Fibroblast of pulmonary artery (primary cell): ENCODE data around the gene MAPK8.

Experiments used
- DNase-seq: peaks from one replicate; pipeline ENCODE4 v3.0.0-alpha.2; 2010; ENCODE audit warnings: low read depth
- H3K4me3 ChIP-seq: replicated peaks from 2 replicates; pipeline ENCODE4 v1.5.1; 2011; ENCODE audit warnings: low read depth, mild to moderate bottlenecking, control low read depth, low read length, moderate library complexity
- TF ChIP-seq, protein P1 (sequence below): IDR thresholded peaks from 2 replicates; pipeline ENCODE4 v1.5.1; 2011; ENCODE audit warnings: mild to moderate bottlenecking, control low read depth, low read length, inconsistent platforms; ENCODE audit errors: missing control alignments

The MAPK8 gene

DNA sequence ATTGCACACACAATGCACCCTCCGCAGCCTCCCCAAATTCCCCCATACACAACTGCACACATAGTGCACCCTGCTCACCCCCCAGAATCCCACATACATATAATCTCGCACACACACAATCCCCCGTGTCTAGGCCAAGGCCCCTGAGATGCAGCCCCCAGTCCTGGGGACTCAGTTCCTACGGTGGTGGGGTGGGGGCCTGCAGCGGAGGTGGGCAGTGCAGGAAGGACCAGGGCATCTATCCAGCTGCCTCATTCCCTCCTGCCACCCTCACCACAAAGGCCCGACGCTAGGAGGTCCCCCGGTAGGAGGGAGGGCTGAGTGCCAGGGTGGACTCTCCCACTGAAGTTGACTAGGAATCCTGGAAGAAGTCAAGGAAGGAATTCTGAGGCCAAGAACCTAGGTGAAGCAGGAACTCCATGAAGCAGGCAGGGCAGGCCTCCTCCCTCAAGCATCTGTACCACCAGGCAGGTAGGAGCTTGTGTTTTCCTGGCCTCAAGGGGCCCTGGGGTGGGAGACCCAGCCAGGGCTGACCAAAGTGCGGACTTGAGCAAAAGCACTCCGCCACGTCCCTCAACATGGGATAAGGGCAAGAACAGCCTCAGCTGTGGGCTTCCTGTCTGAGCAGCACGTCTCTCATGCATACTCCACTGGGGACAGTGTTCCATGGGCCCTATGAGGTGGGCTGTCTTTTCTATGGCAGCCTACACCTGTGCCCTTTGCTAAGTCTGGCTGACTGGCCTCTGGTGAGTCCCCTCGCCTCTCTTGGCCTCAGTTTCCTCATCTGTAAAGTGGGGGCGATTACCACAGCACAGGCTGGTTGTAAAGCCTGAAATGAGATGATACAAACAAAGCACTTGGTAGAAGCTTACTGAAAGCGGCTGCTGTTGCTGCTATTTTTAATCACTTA, 145.7 kb downstream of the MAPK8 start:
- TF ChIP-seq, protein P1, sequence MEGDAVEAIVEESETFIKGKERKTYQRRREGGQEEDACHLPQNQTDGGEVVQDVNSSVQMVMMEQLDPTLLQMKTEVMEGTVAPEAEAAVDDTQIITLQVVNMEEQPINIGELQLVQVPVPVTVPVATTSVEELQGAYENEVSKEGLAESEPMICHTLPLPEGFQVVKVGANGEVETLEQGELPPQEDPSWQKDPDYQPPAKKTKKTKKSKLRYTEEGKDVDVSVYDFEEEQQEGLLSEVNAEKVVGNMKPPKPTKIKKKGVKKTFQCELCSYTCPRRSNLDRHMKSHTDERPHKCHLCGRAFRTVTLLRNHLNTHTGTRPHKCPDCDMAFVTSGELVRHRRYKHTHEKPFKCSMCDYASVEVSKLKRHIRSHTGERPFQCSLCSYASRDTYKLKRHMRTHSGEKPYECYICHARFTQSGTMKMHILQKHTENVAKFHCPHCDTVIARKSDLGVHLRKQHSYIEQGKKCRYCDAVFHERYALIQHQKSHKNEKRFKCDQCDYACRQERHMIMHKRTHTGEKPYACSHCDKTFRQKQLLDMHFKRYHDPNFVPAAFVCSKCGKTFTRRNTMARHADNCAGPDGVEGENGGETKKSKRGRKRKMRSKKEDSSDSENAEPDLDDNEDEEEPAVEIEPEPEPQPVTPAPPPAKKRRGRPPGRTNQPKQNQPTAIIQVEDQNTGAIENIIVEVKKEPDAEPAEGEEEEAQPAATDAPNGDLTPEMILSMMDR: no peak
- no peak for DNase-seq
- H3K4me3 ChIP-seq: no peak overlapping the region

GRCh38 chr10:48452879-48453412, 146.5 kb downstream of the MAPK8 start:
- no peak for DNase-seq
- no peak overlapping the region for H3K4me3 ChIP-seq
- TF ChIP-seq, protein P1: no peak

DNA sequence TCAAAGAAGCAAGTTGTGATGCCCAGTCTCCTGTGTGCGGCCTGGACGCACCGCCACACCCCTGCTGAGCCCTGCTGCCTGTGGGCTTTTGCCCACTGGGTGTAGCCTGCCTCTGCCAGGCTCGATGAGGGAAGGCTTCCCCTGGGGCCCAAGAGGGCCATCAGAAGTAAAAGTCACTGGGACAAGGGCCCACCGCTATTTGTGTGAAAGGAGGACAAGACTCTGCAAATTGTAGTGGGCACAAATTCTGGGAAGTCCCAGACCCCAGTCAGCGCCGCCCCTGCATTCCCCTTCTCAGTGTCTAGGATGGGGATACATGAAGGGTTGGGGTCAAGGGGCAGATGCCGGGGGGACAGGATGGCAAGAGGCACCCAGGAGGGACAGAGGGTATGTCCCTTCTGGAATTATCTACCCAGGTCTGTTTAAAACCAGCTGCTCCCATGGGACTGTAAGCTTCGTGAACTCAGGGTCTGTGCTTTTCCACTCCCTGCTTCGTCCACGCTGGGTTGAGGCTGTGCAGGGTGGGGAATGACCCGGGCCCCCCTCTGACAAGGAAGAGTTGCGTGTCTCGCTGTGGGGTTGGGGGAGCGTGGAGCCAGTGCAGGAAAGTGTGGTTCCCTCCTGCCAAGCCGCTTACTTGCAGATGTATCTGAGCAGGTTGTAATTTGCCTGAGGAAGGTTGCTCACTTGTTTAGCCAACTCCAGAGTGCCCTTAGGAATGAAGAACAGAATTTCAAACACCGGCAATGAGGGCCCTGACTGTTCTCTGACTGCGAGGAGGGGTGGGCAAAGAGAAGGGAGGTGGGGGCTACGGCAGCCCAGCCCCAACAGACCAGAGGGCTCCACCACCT, 147.2 kb downstream of the MAPK8 start:
- no peak overlapping the region for H3K4me3 ChIP-seq
- TF ChIP-seq, protein P1: no peak
- no peak for DNase-seq

- H3K4me3 ChIP-seq: no peak overlapping the region
- TF ChIP-seq, protein P1: no peak
These were observed 148.0 kb downstream of the MAPK8 start for GRCh38 chr10:48454302-48455054.

GRCh38 chr10:48455055-48455391, 148.5 kb downstream of the MAPK8 start:
- TF ChIP-seq, protein P1: no peak
- no peak overlapping the region for H3K4me3 ChIP-seq
- no peak for DNase-seq

More at GRCh38 chr10:48454302-48455054, 148.0 kb downstream of the MAPK8 start:
- DNase-seq: no peak

GRCh38 chr10:48455392-48456151, 149.1 kb downstream of the MAPK8 start:
- TF ChIP-seq, protein P1: no peak
- H3K4me3 ChIP-seq: no peak overlapping the region
- DNase-seq: no peak
